Measurements from ENCODE around the gene AIP. TPM values are rescaled to one million over a fixed set of nuclear protein-coding genes. Genes with fewer than 3 reads are reported as not detected.

The AIP gene
- total RNA-seq, 1 experiment from 2014 or later = 35.6 TPM

GRCh38 chr11:67469508-67469811, 13.4 kb upstream of the AIP start:
- H3K27me3 ChIP-seq (ENCODE audit: insufficient read depth, low read length) = peaks cover 3% of the 10 kb centered on the region; the same call in 1 of the 2 replicates
- peaks cover 0 to 4% (median 0%) of the 10 kb centered on the region in 3 experiments; a peak in 2 of 7 replicates for H3K36me3 Mint-ChIP-seq (ENCODE audit: insufficient read depth in 1 of 3, low read depth in 3 of 3)
- peaks cover 16 to 21% of the 10 kb centered on the region in 2 experiments for H3K4me1 Mint-ChIP-seq
- no peak overlapping the region for H2AFZ ChIP-seq (ENCODE audit: low read length)
- no peak overlapping the region for H3K23ac ChIP-seq (ENCODE audit: insufficient read length, low read depth, low read length)
- H2BK12ac ChIP-seq (ENCODE audit: insufficient read length, low read depth, low read length) = no peak overlapping the region
- peaks cover 9% of the 10 kb centered on the region for H3K27me3 Mint-ChIP-seq (ENCODE audit: low read depth)
- H3K27ac ChIP-seq (ENCODE audit: insufficient read length, low read depth, low read length) = no peak overlapping the region
- no peak overlapping the region for H3K4ac ChIP-seq (ENCODE audit: low read depth, low read length)
- H4K91ac ChIP-seq (ENCODE audit: insufficient read length, low read depth, low read length) = no peak overlapping the region
- H4K20me1 ChIP-seq (ENCODE audit: control insufficient read depth, insufficient read depth, insufficient read length) = no peaks in the 10 kb centered on the region
- H2BK20ac ChIP-seq (ENCODE audit: low read depth, low read length, poor library complexity, severe bottlenecking) = no peak overlapping the region
- H2BK5ac ChIP-seq (ENCODE audit: insufficient read length, low read length) = no peak overlapping the region
- no peak overlapping the region for H3K56ac ChIP-seq (ENCODE audit: insufficient read length, low read depth, low read length)
- H2BK15ac ChIP-seq (ENCODE audit: low read depth, low read length) = no peak overlapping the region
- no peak overlapping the region for H3T11ph ChIP-seq (ENCODE audit: low read length)
- H2AK5ac ChIP-seq (ENCODE audit: insufficient read length, low read length) = no peak overlapping the region
- no peak overlapping the region for H3K9ac ChIP-seq (ENCODE audit: extremely low read depth, insufficient read length, low read length)
- H3K4me1 ChIP-seq (ENCODE audit: insufficient read depth, low read length) = no peaks in the 10 kb centered on the region; the same call in 1 of the 2 replicates
- H3K9me3 Mint-ChIP-seq = no peaks in the 10 kb centered on the region
- H3K4me2 ChIP-seq (ENCODE audit: insufficient read depth, insufficient read length, low read length) = peak overlapping the region; percentile 49
- no peaks in the 10 kb centered on the region for H3K79me1 ChIP-seq (ENCODE audit: insufficient read depth, low read depth, low read length, poor library complexity, severe bottlenecking)
- H3K27ac Mint-ChIP-seq = peak overlapping the region in 1 of 3 experiments; percentile 64; a peak in 1 of 7 replicates
- TF ChIP-seq CTCF (conservative IDR thresholded peaks at IDR 0.05) = no peak
- H4K8ac ChIP-seq (replicated peaks; ENCODE audit: insufficient read length, low read depth, low read length) = no peak overlapping the region
- no peaks in the 10 kb centered on the region for H3K9me3 ChIP-seq (ENCODE audit: control insufficient read depth, low read depth, low read length)
- H3K14ac ChIP-seq (ENCODE audit: insufficient read depth, low read length) = peak overlapping the region; percentile 78; the same call in 1 of the 2 replicates
- H3K23me2 ChIP-seq (ENCODE audit: insufficient read length, low read depth, low read length, poor library complexity, severe bottlenecking) = peaks cover 10% of the 10 kb centered on the region
- H3K79me2 ChIP-seq (ENCODE audit: insufficient read depth, low read length) = no peaks in the 10 kb centered on the region
- H2BK120ac ChIP-seq (ENCODE audit: low read depth, low read length, poor library complexity, severe bottlenecking) = no peak overlapping the region
- DNase-seq = no peak
- peak overlapping the region; percentile 74 to 87 for H3K4me3 Mint-ChIP-seq
- H4K5ac ChIP-seq (ENCODE audit: insufficient read length, low read depth, low read length) = no peak overlapping the region
- peak overlapping the region; percentile 84 for H3K18ac ChIP-seq (ENCODE audit: insufficient read length, low read depth, low read length)
- WGBS (ENCODE audit: extremely low coverage, insufficient read length, low lambda C conversion rate) = no CpG with 5 or more reads among the region's 9 CpGs

Measured in H9 (cell line).